Heart left ventricle (tissue), 16 donors: ENCODE data around the gene KRT9. TPM values are rescaled to one million over a fixed set of nuclear protein-coding genes. Genes with fewer than 3 reads are reported as not detected.
A peak's percentile ranks its signal among the peaks of the same experiment; 100 is the strongest.
"Not testable (repeated sequence)": the region's sequence is repeated elsewhere in the genome, so short reads cannot be mapped to it uniquely, and the experiment has no call there.

Source experiments
- ATAC-seq, 4 donors: fragments of 200-7000 bp; cut with Tn5 transposase; one replicate each; pipeline ENCODE4 v1.9.1; 2020 to 2022; ENCODE audit warnings: moderate library complexity in 4 of 4, mild to moderate bottlenecking in 3 of 4, moderate number of reproducible peaks in 1 of 4
- DNase-seq, 5 donors: peaks; one replicate each; pipeline ENCODE4 v3.0.0-alpha.2; 2020
- H3K27ac ChIP-seq, 12 donors: fragments of 200-600 bp; sonication (generic) in 4 of 12; one replicate each; pipeline versions ENCODE4 v1.5.0 to v1.8.0; 2016 to 2022; ENCODE audit warnings: mild to moderate bottlenecking in 2 of 12
- H3K27me3 ChIP-seq, 9 donors: fragments of 200-600 bp; sonication (generic) in 2 of 9; one replicate each; pipeline versions ENCODE4 v1.5.1 to v1.8.0; 2016 to 2022; ENCODE audit warnings: mild to moderate bottlenecking in 3 of 9
- H3K36me3 ChIP-seq, 9 donors: fragments of 200-600 bp; sonication (generic) in 2 of 9; one replicate each; pipeline versions ENCODE4 v1.5.0 to v1.8.0; 2018 to 2022; ENCODE audit warnings: mild to moderate bottlenecking in 2 of 9
- H3K4me1 ChIP-seq, 12 donors: fragments of 200-600 bp; sonication (generic) in 4 of 12; one replicate each; pipeline versions ENCODE4 v1.5.0 to v1.8.0; 2016 to 2022; ENCODE audit warnings: mild to moderate bottlenecking in 3 of 12
- H3K4me3 ChIP-seq, 12 donors: fragments of 200-600 bp; sonication (generic) in 4 of 12; one replicate each; pipeline versions ENCODE4 v1.5.0 to v1.8.0; 2017 to 2022; ENCODE audit warnings: mild to moderate bottlenecking in 9 of 12, moderate library complexity in 4 of 12
- H3K9me3 ChIP-seq, 12 donors: fragments of 200-600 bp; sonication (generic) in 4 of 12; one replicate each; pipeline versions ENCODE4 v1.5.0 to v1.8.0; 2016 to 2022; ENCODE audit warnings: mild to moderate bottlenecking in 1 of 12
- CTCF ChIP-seq, 12 donors: fragments of 200-600 bp; sonication (generic) in 4 of 12; IDR thresholded peaks; one replicate each; pipeline versions ENCODE4 v1.5.0 to v1.8.0; 2018 to 2022; ENCODE audit warnings: antibody characterized with exemption in 12 of 12, mild to moderate bottlenecking in 5 of 12
- POLR2A ChIP-seq, 2 donors: fragments of 450-650 bp; IDR thresholded peaks; one replicate each; pipeline ENCODE4 v1.6.1; 2017; ENCODE audit warnings: antibody characterized with exemption in 2 of 2, mild to moderate bottlenecking in 2 of 2, moderate library complexity in 2 of 2
- WGBS, 4 donors: extraction: QIAGEN DNeasy Blood & Tissue Kit in 2 of 4; methylation state at CpG; one replicate each; pipeline versions ENCODE4 v1.1.5 to v1.1.7; 2013 to 2018; 5-methylcytosine and 5-hydroxymethylcytosine counted together
- intact Hi-C, 10 donors: fragments of 100-400 bp; cut with DNase I; formaldehyde crosslinking; loops; one replicate each; pipeline versions ENCODE4 v1.11.1 to v1.14.2; 2022
- long read RNA-seq, 3 donors: library from polyadenylated mRNA; unstranded; transcript quantifications; one replicate each; pipeline ENCODE4 v2.0.0, GENCODE V29; 2020 to 2021
- polyA plus RNA-seq, 2 donors: library from polyadenylated mRNA; stranded (reverse); fragments of 200-250 nt; gene quantifications; one replicate each; pipeline ENCODE4 v1.2.3, GENCODE V29; 2013
- total RNA-seq, 9 donors: library from RNA; depleted of rRNA in 2 of 9; stranded (reverse); fragments of >200 nt in 2 of 9; fragmentation: NEBNext Ultra II Directional in 3 of 9; extraction: Animal tissue kit (Norgen Biotek cat#: 25700) in 3 of 9; gene quantifications; one replicate each; pipeline versions ENCODE4 v1.1.0 to v1.2.4, GENCODE V29; 2016 to 2023
- donor health status: ischemic (EF 13 %, LVEDD 7.1; RV severe dilation, severe dysfunction).
- donor health status: healthy with polysubstance abuse.
- donor health status: DM: no; HTN: yes; CAD: no.
- donor health status: DM: no; HTN: no; CAD: no.
- donor health status: ischemic (EF 25% LVEDD 6.9; RV normal size, moderate dysfunction).
- donor health status: ischemic (EF 25% LVEDD 5.7; RV mildly dilated, moderate dysfunction).
- donor health status: healthy.
- donor health status: DM: yes; HTN: yes; CAD: no.
- donor health status: ischemic (EF 35%, LVEDD 5.7; RV mildly dilated, moderate dysfunction).
- donor health status: nonischemic (EF 11% LVEDD 7.7; RV severe dilation, severe dysfunction).
- donor health status: DM: yes; HTN: yes; CAD: no.
- donor health status: PGD.
- donor health status: ischemic (EF 29% LVEDD 5.4; RV normal size, mild dysfunction).
- donor health status: nonischemic (EF 23%, LVEDD 6.1; RV moderate dilation, normal function).

Gene KRT9
- not detected for total RNA-seq
- not detected for polyA plus RNA-seq
- long read RNA-seq, donor 1, result 0 reads
- long read RNA-seq, donor 2, result 0 reads
- long read RNA-seq, donor 3, result 0 reads

- intact Hi-C loops, result no loop called here
- no peaks in the 10 kb centered on the region for H3K36me3 ChIP-seq
- DNase-seq, result peak in 1 of 5 donors; percentile 33
- no peak for TF ChIP-seq CTCF (IDR thresholded peaks at IDR 0.05)
- TF ChIP-seq POLR2A (IDR thresholded peaks at IDR 0.05), result no peak
- H3K9me3 ChIP-seq, result no peaks in the 10 kb centered on the region
- peaks cover under 1 to 58% (median 11%) of the 10 kb centered on the region in 9 donors for H3K27me3 ChIP-seq
- ATAC-seq, result no peak
- H3K4me1 ChIP-seq, result no peaks in the 10 kb centered on the region
- WGBS, 4 donors, result 56 to 65% (median 61%) methylated on average over 15 to 24 of the region's 24 CpGs
- no peak within 1 kb of the TSS for H3K27ac ChIP-seq
- H3K4me3 ChIP-seq, result no peak within 1 kb of the TSS
Observed at GRCh38 chr17:41571561-41572434, at the start of gene KRT9. KRT9 (minus strand) TSS chr17:41572059; CDS start chr17:41571992, 67 bp downstream.

- peaks cover 0 to 12% (median under 1%) of the 10 kb centered on the region in 9 donors for H3K27me3 ChIP-seq
- 94 to 99% (median 95%) methylated on average over 11 of the region's 11 CpGs for WGBS, 4 donors
- H3K9me3 ChIP-seq, H3K4me1 ChIP-seq, intact Hi-C loops, H3K4me3 ChIP-seq, ATAC-seq, H3K36me3 ChIP-seq, H3K27ac ChIP-seq: not testable (repeated sequence)
- DNase-seq, result peak in 1 of 5 donors; percentile 34
Observed at GRCh38 chr17:41621435-41621817, 49.6 kb upstream of the KRT9 start.

- no peak for ATAC-seq
- intact Hi-C loops, result no loop called here
- 71 to 78% (median 75%) methylated on average over 20 to 21 of the region's 21 CpGs for WGBS, 4 donors
- Histone ChIP-seq H3K27ac (no peak overlapping the region), H3K4me1 (peaks cover 0 to 5% (median 0%) of the 10 kb centered on the region in 12 donors), H3K9me3 (no peaks in the 10 kb centered on the region), H3K4me3 (no peak overlapping the region), H3K36me3 (no peaks in the 10 kb centered on the region), H3K27me3 (peaks cover 0 to 16% (median 5%) of the 10 kb centered on the region in 9 donors)
- no peak for TF ChIP-seq POLR2A (IDR thresholded peaks at IDR 0.05)
- no peak for TF ChIP-seq CTCF (IDR thresholded peaks at IDR 0.05)
- peak in 1 of 5 donors; percentile 52 for DNase-seq
Observed at GRCh38 chr17:41620583-41621434, 49.0 kb upstream of the KRT9 start.

GRCh38 chr17:41619927-41620582 lies 48.2 kb upstream of the KRT9 start:
- intact Hi-C loops, H3K27ac ChIP-seq, H3K4me1 ChIP-seq, H3K4me3 ChIP-seq, H3K36me3 ChIP-seq, H3K9me3 ChIP-seq, ATAC-seq: not testable (repeated sequence)
- peaks cover 0 to 23% (median 5%) of the 10 kb centered on the region in 9 donors for H3K27me3 ChIP-seq
- 73 to 78% (median 77%) methylated on average over 6 of the region's 6 CpGs for WGBS, 4 donors
- DNase-seq, result peak in 1 of 5 donors; percentile 37
